Measurements from ENCODE around the gene ALDH1L2. TPM values are rescaled to one million over a fixed set of nuclear protein-coding genes. Genes with fewer than 3 reads are reported as not detected.
"Not testable (repeated sequence)": the region's sequence is repeated elsewhere in the genome, so short reads cannot be mapped to it uniquely, and the experiment has no call there.

Gene ALDH1L2
- total RNA-seq, 1 donor from 2014 or later = 1.4 TPM

DNA sequence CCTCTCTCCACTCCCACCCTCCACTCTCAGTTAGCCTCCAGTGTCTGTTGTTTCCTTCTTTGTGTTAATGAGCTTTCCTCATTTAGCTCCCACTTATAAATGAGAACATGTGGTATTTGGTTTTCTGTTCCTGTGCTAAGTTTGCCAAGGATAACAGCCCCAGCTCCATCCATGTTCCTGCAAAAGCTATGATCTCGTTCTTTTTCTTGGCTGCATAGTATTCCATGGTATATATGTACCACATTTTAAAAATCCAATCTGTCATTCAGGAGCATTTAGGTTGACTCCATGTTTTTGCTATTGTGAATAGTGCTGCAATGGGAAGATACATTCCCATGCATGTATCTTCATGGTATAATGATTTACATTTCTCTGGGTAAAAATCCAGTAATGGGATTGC lies 20.5 kb upstream of the ALDH1L2 start:
- TF ChIP-seq, protein P1, sequence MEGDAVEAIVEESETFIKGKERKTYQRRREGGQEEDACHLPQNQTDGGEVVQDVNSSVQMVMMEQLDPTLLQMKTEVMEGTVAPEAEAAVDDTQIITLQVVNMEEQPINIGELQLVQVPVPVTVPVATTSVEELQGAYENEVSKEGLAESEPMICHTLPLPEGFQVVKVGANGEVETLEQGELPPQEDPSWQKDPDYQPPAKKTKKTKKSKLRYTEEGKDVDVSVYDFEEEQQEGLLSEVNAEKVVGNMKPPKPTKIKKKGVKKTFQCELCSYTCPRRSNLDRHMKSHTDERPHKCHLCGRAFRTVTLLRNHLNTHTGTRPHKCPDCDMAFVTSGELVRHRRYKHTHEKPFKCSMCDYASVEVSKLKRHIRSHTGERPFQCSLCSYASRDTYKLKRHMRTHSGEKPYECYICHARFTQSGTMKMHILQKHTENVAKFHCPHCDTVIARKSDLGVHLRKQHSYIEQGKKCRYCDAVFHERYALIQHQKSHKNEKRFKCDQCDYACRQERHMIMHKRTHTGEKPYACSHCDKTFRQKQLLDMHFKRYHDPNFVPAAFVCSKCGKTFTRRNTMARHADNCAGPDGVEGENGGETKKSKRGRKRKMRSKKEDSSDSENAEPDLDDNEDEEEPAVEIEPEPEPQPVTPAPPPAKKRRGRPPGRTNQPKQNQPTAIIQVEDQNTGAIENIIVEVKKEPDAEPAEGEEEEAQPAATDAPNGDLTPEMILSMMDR (IDR thresholded peaks at IDR 0.05; ENCODE audit: unreplicated experiment) = no peak
- DNase-seq (ENCODE audit: low spot score) = no peak
- H3K4me1 Mint-ChIP-seq (ENCODE audit: unreplicated experiment) = peaks cover 6% of the 10 kb centered on the region
- H3K36me3 Mint-ChIP-seq (ENCODE audit: low read depth, unreplicated experiment) = peaks cover 5% of the 10 kb centered on the region
- peaks cover 16% of the 10 kb centered on the region for H3K27me3 Mint-ChIP-seq (ENCODE audit: unreplicated experiment)
- no peaks in the 10 kb centered on the region for H3K9me3 Mint-ChIP-seq (ENCODE audit: unreplicated experiment)
- H3K27ac Mint-ChIP-seq (ENCODE audit: unreplicated experiment) = no peak overlapping the region
- H3K4me3 Mint-ChIP-seq (ENCODE audit: unreplicated experiment) = no peak overlapping the region

DNA sequence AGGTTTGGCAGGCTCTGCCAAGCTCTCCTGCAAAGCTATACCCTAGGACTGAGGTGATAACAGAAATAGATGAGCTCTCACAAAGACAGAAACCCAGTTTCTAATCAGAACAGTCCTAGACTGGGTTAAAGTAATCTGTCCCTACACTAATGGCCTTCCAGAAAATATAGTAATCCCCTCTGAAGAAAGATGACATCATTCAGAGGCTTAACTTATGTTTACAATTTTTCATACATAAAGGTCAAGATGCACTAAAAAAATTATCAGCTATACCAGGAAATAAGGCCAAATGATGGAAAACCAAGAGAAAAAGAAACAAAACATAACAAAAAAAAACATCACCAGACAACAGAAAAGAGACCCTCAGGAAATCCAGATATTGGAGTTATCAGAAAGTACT lies 18.4 kb upstream of the ALDH1L2 start:
- peaks cover 5% of the 10 kb centered on the region for H3K4me1 Mint-ChIP-seq (ENCODE audit: unreplicated experiment)
- peaks cover 6% of the 10 kb centered on the region for H3K27me3 Mint-ChIP-seq (ENCODE audit: unreplicated experiment)
- H3K36me3 Mint-ChIP-seq (ENCODE audit: low read depth, unreplicated experiment) = no peaks in the 10 kb centered on the region
- H3K4me3 Mint-ChIP-seq (ENCODE audit: unreplicated experiment) = no peak overlapping the region
- TF ChIP-seq, protein P1 (IDR thresholded peaks at IDR 0.05; ENCODE audit: unreplicated experiment) = no peak
- no peak overlapping the region for H3K27ac Mint-ChIP-seq (ENCODE audit: unreplicated experiment)
- no peak for DNase-seq (ENCODE audit: low spot score)
- H3K9me3 Mint-ChIP-seq (ENCODE audit: unreplicated experiment) = no peaks in the 10 kb centered on the region

DNA sequence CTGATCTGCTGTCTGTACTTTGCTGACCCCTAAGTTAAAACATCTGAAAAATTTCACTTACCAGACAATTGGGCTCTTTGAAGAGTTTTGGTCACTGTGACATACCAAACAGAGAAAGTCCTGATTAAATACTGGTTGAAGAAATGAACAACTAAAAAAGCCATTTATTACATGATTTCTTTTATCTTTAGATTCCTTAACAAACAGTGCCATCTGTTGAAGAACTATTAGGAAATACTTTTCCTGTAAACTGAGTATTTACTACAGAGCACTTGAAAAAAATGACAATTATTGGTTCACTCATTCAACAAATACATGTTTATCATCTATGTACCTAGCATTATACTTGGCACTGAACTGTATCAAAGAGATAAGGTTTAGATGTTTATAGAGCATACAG lies 16.7 kb upstream of the ALDH1L2 start:
- TF ChIP-seq, protein P1 (IDR thresholded peaks at IDR 0.05; ENCODE audit: unreplicated experiment) = no peak
- H3K27me3 Mint-ChIP-seq (ENCODE audit: unreplicated experiment) = peaks cover 6% of the 10 kb centered on the region
- no peaks in the 10 kb centered on the region for H3K4me1 Mint-ChIP-seq (ENCODE audit: unreplicated experiment)
- H3K36me3 Mint-ChIP-seq (ENCODE audit: low read depth, unreplicated experiment) = peaks cover 4% of the 10 kb centered on the region
- H3K27ac Mint-ChIP-seq (ENCODE audit: unreplicated experiment) = no peak overlapping the region
- H3K9me3 Mint-ChIP-seq (ENCODE audit: unreplicated experiment) = no peaks in the 10 kb centered on the region
- no peak overlapping the region for H3K4me3 Mint-ChIP-seq (ENCODE audit: unreplicated experiment)
- DNase-seq (ENCODE audit: low spot score) = no peak

DNA sequence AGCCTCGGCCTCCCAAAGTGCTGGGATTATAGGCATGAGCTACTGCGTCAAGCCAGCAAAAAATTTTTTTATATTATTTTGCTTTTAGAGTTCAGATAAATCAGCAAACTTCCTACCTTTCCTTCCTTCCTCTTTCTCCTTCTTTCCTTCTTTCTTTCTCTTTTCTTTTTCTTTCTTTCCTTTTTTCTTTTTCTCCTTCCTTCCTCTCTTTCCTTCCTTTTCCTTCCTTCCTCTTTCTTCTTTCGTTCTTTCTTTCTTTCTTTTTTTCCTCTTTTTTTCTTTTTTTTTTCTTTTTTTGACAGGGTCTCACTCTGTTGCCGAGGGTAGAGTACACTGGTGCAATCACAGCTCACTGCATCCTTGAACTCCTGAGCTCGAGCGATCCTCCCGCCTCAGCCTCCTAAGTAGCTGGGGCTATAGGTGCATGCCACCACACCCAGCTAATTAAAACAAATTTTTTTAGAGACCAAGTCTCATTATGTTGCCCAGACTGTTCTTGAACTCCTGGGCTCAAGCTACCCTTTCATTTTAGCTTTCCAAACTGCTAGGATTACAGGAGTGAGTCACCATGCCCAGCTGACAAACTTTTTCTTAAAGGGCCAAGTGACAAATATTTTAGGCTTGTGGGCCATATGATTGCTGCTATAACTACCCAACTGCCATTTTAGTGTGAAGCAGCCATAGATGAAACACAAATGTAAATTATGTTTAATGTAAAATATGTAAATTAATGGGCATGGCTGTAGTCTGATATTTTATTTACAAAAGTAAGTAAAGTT lies 16.1 kb upstream of the ALDH1L2 start:
- TF ChIP-seq, protein P1 (IDR thresholded peaks at IDR 0.05; ENCODE audit: unreplicated experiment) = no peak
- no peak overlapping the region for H3K27ac Mint-ChIP-seq (ENCODE audit: unreplicated experiment)
- H3K4me1 Mint-ChIP-seq (ENCODE audit: unreplicated experiment) = no peaks in the 10 kb centered on the region
- H3K4me3 Mint-ChIP-seq (ENCODE audit: unreplicated experiment) = no peak overlapping the region
- DNase-seq (ENCODE audit: low spot score) = no peak
- peaks cover 6% of the 10 kb centered on the region for H3K27me3 Mint-ChIP-seq (ENCODE audit: unreplicated experiment)
- H3K36me3 Mint-ChIP-seq (ENCODE audit: low read depth, unreplicated experiment) = peaks cover 7% of the 10 kb centered on the region
- H3K9me3 Mint-ChIP-seq (ENCODE audit: unreplicated experiment) = peaks cover 2% of the 10 kb centered on the region

- peaks cover 7% of the 10 kb centered on the region for H3K36me3 Mint-ChIP-seq (ENCODE audit: low read depth, unreplicated experiment)
- H3K27ac Mint-ChIP-seq (ENCODE audit: unreplicated experiment) = no peak overlapping the region
- H3K27me3 Mint-ChIP-seq (ENCODE audit: unreplicated experiment) = peaks cover 6% of the 10 kb centered on the region
- H3K4me3 Mint-ChIP-seq (ENCODE audit: unreplicated experiment) = no peak overlapping the region
- TF ChIP-seq, protein P1 (IDR thresholded peaks at IDR 0.05; ENCODE audit: unreplicated experiment) = no peak
- DNase-seq (ENCODE audit: low spot score) = no peak
- H3K9me3 Mint-ChIP-seq (ENCODE audit: unreplicated experiment) = peaks cover 6% of the 10 kb centered on the region
- H3K4me1 Mint-ChIP-seq (ENCODE audit: unreplicated experiment) = no peaks in the 10 kb centered on the region
Observed at GRCh38 chr12:105099356-105099755, 15.1 kb upstream of the ALDH1L2 start.

DNA sequence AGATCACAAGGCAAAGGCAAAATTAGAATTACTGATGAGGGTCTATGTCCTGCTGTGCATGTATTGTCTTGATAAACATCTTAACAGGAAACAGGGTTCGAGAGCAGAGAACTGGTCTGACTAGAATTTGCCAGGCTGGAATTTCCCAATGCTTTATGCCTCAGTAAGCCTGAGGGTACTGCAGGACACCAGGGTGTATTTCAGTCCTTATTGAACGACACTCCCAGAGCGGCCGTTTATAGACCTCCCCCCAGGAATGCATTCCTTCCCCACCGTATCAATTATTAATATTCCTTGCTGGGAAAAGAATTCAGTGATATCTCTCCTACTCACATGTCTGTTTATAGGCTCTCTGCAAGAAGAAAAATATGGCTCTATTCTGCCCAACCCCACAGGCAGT lies 11.1 kb upstream of the ALDH1L2 start:
- H3K27me3 Mint-ChIP-seq (ENCODE audit: unreplicated experiment); H3K9me3 Mint-ChIP-seq (ENCODE audit: unreplicated experiment); H3K36me3 Mint-ChIP-seq (ENCODE audit: low read depth, unreplicated experiment); DNase-seq (ENCODE audit: low spot score); H3K27ac Mint-ChIP-seq (ENCODE audit: unreplicated experiment); H3K4me3 Mint-ChIP-seq (ENCODE audit: unreplicated experiment); H3K4me1 Mint-ChIP-seq (ENCODE audit: unreplicated experiment): not testable (repeated sequence)
